Right ventricle myocardium inferior (tissue), 1 donor: ENCODE results near the gene SGIP1. TPM values are rescaled to one million over a fixed set of nuclear protein-coding genes. Genes with fewer than 3 reads are reported as not detected.

Experiments
- ATAC-seq: fragments of 200-7000 bp; cut with Tn5 transposase; one replicate; pipeline ENCODE4 v1.9.1; 2020; ENCODE audit warnings: mild to moderate bottlenecking, moderate library complexity
- DNase-seq: peaks from one replicate; pipeline ENCODE4 v3.0.0; 2021; ENCODE audit errors: missing footprints
- intact Hi-C: fragments of 100-400 bp; cut with DNase I; formaldehyde crosslinking; loops from one replicate; pipeline ENCODE4 v1.11.0; 2022
- total RNA-seq: library from RNA; stranded (reverse); fragmentation: NEBNext Ultra II Directional; extraction: Animal tissue kit (Norgen Biotek cat#: 25700); gene quantifications from one replicate; pipeline ENCODE4 v1.2.1, GENCODE V29; 2021
- donor health status: DM: no; HTN: yes; CAD: no; lungs with severe emphysema.

The SGIP1 gene
- total RNA-seq, 1 donor from 2014 or later: 3.5 TPM

DNA sequence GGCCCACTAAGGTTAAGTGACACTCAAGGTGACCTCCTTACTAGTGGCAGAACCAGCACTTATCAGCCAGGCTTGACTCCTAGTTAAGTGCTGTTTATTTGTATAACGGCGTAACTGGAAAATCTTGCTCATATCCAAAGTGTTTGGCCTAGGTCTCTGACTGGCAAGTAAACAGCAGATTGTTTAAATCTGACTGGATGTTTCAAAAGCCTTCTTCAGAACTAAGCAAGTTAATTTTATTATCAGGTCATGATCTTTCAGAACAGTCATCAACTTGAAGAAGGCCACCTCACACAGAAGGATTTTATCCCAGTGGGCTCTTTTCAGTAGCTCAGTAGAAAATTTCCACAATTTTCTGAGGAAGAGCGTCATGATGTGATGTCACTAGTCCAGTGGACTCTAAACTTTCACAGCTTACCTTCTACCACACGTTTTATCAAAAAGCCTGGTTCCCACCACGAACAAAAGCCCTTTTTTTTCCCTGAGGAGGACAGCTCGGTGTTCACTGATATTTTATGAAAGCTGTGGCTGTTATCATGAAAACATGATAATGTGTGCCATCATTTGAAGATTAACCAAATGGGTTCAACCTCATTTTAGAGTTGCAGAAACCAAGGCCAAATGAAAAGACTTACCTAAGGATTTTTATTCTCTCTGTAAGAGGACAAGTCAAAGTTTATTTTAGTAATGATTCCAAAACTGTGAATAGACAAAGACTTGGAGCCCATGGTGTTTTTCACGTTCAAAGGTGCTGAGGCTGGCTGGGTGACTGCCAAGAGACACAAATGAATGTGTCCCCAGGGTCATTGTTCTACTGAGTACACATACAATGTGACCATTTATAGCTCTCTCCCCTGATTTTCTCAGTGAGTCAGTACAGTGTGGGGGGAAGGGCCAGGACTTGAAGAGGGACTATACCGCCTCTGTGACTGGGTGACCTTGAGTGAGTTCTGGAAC is 9.1 kb downstream of the SGIP1 start:
- intact Hi-C loops: loop anchor here (10.0 kb wide), 1 partner anchor 382 kb away; the partner anchor contains the start of genes DNAI4 and MIER1
- ATAC-seq: peak; percentile 89
- peak; percentile 70 for DNase-seq

DNA sequence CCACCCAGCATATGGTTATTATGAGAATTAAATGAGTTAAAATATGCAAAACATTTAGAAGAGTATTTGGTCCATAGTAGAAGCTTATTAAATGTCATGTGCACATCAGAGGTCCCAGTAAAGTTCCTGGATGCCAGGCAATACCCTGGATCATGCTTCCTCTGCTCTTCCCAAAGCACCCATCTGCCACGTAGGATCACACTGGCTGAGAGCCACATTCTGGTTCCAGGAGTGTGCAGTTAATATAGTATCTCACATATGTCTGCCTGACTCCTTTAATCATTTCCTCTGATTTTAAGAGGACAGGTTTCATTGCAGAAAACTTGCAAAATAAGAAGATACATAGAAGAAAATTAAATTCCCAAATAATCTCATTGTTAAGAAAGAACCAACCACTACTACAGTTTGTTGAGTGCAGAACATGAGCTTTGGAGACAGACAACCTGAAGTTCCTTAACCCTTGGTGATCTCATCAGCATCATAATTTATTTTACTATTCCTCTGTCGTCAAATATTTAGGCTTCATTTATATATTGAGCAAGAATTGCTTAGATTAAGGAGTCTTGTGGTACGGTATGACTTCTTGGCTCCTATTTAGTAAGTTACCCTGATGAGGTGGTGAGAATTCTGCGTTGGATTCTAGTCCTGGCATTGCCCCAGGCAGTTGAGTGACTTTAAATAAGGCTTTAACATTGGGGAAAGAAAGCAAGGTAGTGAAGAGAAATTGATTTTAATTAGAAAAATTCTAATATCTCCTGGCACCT is 12.3 kb downstream of the SGIP1 start:
- intact Hi-C loops: loop anchor here (10.0 kb wide), 1 partner anchor 379 kb away; the partner anchor contains the start of genes DNAI4 and MIER1
- ATAC-seq: no peak
- no peak for DNase-seq

DNA sequence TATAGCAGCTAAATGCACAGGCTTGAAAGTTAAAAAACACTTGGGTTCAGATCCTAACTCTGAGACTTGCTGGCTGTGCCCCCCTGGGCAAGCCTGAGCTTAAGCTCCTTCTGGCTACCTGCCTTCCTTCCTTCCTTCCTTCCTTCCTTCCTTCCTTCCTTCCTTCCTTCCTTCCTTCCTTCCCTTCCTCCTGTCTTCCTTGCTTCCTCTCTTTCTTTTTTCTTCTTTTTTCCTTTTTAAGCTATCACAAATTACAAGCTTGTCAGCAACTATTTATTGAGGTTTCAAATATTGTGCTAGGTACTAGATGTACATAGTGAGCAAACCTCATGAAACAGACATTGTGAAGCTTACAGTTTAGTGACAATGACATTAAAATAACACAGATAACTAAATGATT is 15.1 kb downstream of the SGIP1 start:
- intact Hi-C loops: loop anchor here (10.0 kb wide), 1 partner anchor 376 kb away; the partner anchor contains the start of genes DNAI4 and MIER1
- DNase-seq (no peak), ATAC-seq (no peak)

DNA sequence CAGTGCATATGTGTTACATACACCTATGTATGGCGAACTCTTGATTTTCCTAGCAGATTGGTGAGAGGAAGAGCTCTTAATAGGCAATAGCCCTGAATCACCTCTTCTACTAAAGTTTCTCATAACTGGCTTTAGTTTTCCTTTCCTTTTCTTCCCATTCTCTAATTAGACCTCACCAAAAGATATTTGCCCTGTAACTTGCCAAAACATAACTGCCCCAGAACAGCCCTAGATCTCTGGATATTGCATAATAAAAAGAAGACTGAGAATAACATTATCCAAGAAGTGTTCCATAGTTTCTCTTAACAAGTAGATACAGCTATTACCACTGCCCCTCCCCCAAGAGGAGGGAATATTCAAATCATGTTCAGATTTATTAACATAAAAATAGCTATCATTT is 16.3 kb downstream of the SGIP1 start:
- intact Hi-C loops: no loop called here
- no peak for ATAC-seq
- no peak for DNase-seq

DNA sequence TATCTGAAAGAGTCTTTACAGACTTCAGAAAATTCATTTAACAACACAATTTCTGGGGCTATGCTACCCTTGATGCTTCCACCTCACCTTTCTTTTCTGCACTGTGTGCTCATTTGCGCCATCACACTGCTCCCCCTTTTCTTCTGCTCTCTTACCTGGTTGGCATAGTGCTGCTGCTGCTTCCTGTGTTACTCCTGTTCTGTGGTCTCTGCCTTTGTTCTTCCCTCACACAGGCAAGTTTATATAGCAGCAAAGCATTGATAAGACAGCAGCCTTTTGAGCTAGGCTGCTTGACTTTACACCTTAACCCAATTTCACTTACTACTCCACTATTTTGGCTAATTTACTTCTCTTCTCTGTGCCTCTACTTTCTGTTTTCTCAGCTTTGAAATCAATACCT is 18.3 kb downstream of the SGIP1 start:
- DNase-seq (no peak), ATAC-seq (no peak)
- intact Hi-C loops: no loop called here

DNA sequence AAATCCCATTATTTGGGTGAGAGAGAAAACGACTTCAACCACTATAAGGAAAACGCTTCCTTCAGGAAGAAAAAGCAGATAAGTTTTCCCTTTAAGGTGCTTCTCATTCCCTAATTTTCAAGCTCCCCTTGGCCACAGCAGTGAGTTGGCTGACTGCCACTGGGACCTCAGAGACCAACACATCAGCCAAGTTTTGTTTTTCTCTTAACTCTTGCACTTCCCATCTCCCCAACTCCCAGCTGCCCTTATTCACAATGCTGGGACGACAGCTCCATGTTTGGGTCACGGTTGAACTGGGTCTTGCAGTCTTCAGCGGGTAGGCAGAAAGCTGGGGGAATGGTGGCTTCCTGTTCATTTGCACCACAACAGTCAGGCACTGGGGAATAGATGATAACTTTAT is 18.9 kb downstream of the SGIP1 start:
- intact Hi-C loops: no loop called here
- DNase-seq (peak; percentile 62), ATAC-seq (no peak)

DNA sequence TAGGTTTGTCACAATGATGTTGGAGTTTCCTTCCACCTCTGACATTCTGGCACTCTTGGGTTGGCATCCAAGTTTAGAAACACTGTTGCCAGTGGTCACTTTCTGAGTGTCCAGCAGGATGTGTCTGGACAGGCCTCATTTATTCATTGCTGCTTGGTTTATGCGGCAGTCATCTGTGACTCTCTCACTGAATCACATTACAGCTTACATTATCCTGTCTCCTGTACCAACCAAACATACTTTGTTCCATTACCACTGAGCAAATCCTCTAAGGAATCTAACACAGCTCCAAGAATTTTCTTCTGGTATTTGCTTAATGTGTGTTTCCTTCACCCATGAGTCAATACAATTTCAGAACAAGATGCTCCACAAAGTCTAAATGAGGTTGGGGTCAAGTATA is 19.9 kb downstream of the SGIP1 start:
- no peak for ATAC-seq
- intact Hi-C loops: no loop called here
- DNase-seq: no peak

DNA sequence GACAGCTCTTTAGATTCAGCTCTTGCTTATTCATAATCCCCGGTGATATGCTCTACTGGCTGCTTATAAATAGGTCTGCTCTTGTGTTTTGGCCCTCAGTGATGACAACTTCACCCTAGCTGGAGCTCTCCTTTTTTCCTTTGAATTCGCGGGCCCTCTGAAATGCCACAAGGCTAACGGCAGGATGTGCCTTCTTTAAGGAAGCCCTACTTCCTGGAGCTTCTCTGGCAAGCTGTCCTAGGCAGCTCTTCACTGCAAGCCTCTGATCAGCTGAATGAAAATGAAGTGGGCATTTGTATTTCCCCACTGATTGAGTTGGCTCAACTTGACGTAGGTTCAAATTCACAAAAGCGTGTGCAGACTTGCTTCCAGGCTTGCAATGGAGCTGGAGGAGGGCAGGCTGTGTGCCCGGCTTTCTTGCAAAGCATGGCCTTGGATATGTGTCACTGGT is 22.2 kb downstream of the SGIP1 start:
- DNase-seq (no peak), ATAC-seq (no peak)
- intact Hi-C loops: no loop called here

DNA sequence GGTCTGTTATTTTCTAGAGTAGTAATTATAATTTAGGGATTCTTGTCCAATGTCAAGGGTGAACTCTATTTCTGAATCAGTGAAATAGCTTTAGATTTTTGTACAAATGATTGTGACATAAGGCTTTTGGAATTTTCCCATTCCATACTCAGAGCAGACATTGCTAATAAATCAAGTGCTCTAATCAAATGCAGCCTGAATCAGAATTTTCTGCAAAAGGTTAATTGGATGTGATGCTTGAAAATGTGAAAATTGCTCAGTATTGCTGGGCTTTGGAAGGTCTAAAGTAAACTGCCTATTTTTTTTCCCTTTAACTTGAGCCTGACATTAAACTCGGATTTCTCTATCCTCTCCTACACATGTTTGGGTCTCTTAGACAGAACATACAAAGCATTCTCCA is 23.2 kb downstream of the SGIP1 start:
- ATAC-seq: no peak
- DNase-seq: no peak
- intact Hi-C loops: no loop called here

DNA sequence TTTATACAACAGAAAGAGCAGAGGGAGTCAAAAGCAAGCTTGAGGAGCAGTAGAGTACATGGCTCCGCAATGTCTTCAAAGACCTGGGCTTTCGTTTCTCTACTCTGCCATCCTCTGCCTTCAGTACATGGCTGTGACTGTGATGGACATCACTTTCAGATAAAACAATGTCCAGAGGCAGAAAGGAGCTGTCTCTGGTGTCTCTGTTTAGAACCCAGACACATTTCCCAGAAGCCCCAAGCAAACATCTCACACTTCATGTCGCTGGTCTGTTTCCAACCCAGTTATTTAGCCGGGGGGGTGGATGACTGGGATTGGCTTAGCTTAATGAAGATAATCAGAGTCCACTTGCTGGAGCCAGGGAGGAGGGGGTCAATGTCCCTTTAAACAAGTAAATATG is 25.6 kb downstream of the SGIP1 start:
- DNase-seq (no peak), ATAC-seq (no peak)
- intact Hi-C loops: no loop called here

DNA sequence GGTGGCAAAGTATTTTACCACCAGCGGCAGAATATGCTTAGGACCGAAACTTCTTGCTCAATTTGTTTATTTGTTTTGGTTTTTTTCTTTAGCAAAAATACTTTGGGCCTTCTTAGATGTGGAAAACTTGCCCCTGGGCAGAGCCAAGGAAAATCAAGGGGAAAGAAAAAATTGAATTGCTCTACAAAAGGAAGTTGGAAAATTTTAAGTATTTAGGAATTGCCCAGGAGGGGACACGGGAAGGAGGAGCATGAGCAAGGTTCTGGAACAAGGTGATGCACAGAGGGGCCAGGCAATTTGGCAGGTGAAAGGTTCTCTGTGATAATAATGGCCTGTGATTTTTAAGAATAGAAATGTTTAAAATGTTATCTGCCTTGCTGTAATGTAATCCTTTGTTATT is 28.6 kb downstream of the SGIP1 start:
- no peak for DNase-seq
- intact Hi-C loops: no loop called here
- no peak for ATAC-seq

DNA sequence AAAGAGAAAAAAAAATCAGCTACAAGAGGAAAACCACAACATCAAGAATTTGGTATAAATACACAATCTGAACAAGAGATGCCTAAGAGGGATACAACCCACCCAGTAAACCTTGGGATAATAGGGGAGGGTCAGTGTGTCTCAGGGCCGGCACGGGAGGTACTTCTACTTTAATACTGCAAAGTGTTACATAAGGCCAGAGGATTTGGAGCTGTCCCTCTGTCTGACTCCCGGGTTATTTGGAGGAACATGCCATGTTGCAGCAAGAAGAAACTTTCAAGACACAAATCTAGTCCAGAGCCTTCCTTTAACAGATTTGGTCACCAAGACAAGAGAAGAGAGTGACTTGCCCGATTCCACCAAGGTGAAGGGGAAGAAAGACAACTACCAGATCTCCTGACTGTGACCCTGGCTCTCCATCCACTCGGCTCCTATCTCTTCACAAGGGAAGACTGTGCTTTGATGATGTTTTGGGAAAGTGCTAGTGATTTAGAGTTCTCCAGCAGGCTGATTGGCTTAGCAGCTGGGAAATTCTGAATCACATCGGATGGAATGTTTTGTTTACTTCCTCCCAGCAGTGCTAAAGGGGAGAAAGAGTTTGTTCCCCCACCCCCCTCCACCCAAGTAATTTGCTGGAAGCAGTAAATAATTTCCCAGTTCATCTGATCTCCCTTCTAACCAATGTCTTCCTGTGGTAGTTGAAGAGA is 29.3 kb downstream of the SGIP1 start:
- intact Hi-C loops: no loop called here
- no peak for DNase-seq
- ATAC-seq: peak; percentile 34

DNA sequence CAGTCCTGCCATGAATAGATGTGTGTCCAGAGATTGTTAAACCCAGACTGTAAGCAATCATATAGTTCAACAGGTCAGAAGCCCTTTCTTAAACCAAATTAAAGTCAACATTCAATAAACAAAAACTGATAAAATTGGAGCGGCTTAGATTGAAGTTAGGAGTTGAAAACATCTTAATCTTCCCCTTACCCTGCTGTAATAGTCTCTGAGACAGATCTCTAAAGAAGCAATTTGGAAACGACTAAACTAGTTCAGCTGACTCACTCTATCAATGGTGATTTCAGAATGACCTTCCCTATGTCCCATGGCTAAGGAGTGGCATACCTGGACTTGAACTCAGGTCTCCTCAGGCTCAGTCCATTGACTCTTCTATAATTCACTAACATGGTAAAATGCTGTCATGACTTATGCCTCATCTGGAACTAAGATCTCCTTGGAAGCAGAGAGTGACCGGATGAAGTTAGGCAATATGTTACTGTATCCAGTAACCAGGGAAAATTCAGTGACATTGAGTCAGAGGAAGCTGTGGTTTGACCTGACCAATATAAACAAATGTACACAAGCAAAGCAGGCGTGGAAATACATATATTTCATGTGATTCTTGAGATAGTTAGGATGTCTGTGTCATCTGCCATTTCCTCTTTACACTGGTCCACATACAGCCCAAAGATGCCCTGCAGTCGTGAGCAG is 30.1 kb downstream of the SGIP1 start:
- DNase-seq: no peak
- ATAC-seq: no peak
- intact Hi-C loops: no loop called here

DNA sequence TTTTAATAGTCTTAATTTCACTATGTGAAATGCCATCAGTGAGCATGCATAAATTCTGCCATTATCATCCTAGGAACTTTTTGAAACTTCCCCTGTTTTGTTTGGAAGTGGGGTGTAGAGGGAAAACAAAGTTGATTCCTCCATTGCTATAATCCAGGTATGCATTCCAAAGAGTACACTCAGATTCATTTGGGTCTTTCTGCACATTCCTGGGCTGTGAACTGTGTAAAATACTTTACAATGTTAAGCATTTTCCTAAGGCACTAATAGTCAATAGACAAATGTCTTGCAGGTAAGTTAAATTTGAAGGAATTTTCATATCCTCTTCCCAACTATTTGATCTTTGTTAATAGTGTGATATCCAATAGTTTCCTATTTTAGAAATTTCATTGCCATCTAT is 36.2 kb downstream of the SGIP1 start:
- intact Hi-C loops: no loop called here
- ATAC-seq (no peak), DNase-seq (no peak)

DNA sequence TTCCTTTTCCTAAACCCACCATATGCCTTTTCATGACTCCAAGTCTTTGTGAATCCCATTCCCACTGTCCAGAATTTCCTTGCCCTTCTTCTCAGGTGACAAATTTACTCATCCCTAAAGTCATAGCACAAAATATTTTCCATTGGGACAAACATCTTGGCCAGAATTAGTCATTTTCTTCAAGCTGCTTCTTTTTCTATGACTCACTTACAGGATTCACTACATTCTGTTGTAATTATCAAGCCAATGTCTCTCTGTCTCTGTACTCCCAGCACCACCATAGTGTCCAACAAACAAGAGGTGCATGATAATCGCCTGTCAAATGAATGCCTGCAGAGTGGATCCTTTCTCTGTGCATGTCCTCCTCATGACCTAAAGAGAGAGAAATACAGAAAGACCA is 37.8 kb downstream of the SGIP1 start:
- intact Hi-C loops: no loop called here
- ATAC-seq: no peak
- no peak for DNase-seq

DNA sequence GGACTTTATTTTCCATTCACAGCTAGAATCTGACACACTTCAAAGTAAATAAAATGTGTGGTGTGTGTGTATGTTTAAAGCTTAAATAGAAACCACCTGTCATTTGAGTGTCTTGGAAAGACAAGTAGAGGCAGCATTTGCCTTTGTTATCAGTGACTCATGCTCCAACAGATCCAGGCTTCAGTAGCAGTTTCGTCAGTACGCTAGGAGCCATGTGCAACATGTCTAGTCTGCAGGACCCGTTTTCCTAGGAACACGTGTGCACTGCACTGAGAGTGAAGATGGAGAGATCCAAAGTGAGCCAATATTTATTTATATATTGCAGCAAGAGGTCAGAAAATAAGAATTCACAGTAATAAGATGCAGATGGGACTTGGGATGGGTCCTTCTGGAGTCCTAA is 41.8 kb downstream of the SGIP1 start:
- DNase-seq: no peak
- ATAC-seq: no peak
- intact Hi-C loops: no loop called here

DNA sequence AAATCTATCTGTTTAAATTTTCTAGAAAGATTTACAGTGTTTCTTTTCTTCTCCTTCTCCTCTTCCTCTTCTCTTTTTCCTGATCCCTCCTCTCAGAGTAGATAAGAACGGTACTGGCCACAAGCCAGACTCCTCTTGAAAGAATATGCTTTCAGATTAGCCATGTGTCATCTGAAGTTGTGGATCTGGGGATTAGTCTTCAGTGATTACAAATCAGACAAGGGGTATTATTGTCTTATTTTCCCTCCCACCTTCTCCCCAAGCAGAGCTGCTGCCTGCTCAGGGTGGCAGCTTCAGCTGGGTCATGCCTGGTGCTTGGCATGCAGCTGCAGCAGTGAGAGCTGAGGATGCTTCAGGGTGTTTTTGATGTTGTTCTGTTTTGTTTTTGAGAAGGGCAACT is 42.7 kb downstream of the SGIP1 start:
- DNase-seq (no peak), ATAC-seq (no peak)
- intact Hi-C loops: no loop called here

DNA sequence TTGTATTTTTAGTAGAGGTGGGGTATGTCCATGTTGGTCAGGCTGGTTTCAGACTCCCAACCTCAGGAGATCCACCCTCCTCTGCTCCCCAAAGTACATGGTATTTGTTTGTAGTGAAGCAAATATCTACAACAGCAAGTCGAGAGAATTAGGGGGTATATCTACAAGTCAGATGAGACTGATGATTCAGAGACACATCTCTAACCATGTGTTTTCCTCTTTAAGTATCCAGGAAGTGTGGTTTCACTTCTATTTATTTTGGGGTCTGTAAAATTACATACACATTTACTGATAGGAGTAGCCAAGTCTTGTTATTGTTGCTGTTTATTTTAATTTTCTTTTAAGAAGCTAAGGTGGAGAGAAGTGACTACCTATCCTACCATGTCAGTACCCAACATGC is 44.9 kb downstream of the SGIP1 start:
- no peak for ATAC-seq
- DNase-seq: no peak
- intact Hi-C loops: no loop called here

DNA sequence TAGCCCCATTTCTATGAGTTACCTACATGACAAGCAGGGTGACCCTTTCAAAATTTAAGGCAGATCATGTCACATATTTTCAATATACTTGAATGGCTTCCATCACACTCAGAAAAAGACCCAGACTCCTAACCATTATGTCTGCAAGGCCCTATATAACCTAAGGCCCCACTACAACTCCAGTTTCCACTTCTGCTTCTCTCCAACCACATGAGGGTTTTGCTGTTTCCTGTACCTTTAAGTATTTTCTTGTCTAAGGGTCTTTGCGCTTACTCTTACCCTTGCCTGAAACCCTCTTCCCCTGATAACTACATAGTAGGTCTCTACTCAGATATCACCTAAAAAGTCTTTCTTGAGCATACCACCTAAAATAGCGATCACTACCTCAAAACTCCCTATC is 46.1 kb downstream of the SGIP1 start:
- intact Hi-C loops: no loop called here
- DNase-seq (no peak), ATAC-seq (no peak)
